Panc1 (cell line): ENCODE measurements around the gene ASAP2. TPM values are rescaled to one million over a fixed set of nuclear protein-coding genes. Genes with fewer than 3 reads are reported as not detected.

Experiments
- ATAC-seq: fragments of 200-7000 bp; cut with Tn5 transposase; 2 replicates; pipeline ENCODE4 v1.9.1; 2020; ENCODE audit warnings: mild to moderate bottlenecking, moderate library complexity
- BruUV-seq: library from RNA; stranded (reverse); fragments of 400-500 nt; replicated peaks from 2 replicates; lab custom pipeline; 2021; lab: Mats Ljungman, UMichigan
- CTCF ChIA-PET: fragments of 300-600 bp; sonication (Branson Sonifier 250); formaldehyde crosslinking; loops from one replicate; lab custom pipeline; 2022; ENCODE audit warnings: antibody characterized with exemption; lab: Charles Lee
- POLR2A ChIA-PET: fragments of 300-600 bp; sonication (Branson Sonifier 250); formaldehyde crosslinking; loops from one replicate; lab custom pipeline; 2022; ENCODE audit warnings: antibody characterized with exemption; lab: Charles Lee
- DNase-seq: peaks from one replicate; pipeline ENCODE4 v3.0.0-alpha.2; 2010; ENCODE audit warnings: low read depth, low spot score
- H3K27ac ChIP-seq: 2 replicates; pipeline ENCODE4 v1.5.1; 2011; ENCODE audit warnings: mild to moderate bottlenecking, low read length, inconsistent platforms
- H3K27me3 ChIP-seq: fragments of 200-500 bp; sonication (Bioruptor generic); 2 replicates; pipeline ENCODE4 v1.6.0; 2014; ENCODE audit warnings: low read length, inconsistent platforms; ENCODE audit not compliant: control insufficient read depth, insufficient read depth
- H3K36me3 ChIP-seq: fragments of 200-500 bp; sonication (Bioruptor generic); 2 replicates; pipeline ENCODE4 v1.5.1; 2014; ENCODE audit warnings: inconsistent platforms, mild to moderate bottlenecking, low read length, moderate library complexity; ENCODE audit not compliant: control insufficient read depth, insufficient read depth
- H3K4me1 ChIP-seq: 2 replicates; pipeline ENCODE4 v1.5.1; 2011; ENCODE audit warnings: inconsistent platforms, mild to moderate bottlenecking, low read length, moderate library complexity; ENCODE audit not compliant: control insufficient read depth, insufficient read depth
- H3K4me3 ChIP-seq, 2 experiments: 2 replicates each; pipeline ENCODE4 v1.5.1; 2011 to 2012; ENCODE audit warnings: low read depth in 2 of 2, low read length in 2 of 2, mild to moderate bottlenecking in 2 of 2, inconsistent platforms in 1 of 2, moderate library complexity in 1 of 2
- H3K9me3 ChIP-seq: fragments of 200-500 bp; sonication (Bioruptor generic); 2 replicates; pipeline ENCODE4 v1.5.1; 2014; ENCODE audit warnings: low read depth, mild to moderate bottlenecking, inconsistent platforms, low read length, moderate library complexity; ENCODE audit not compliant: control insufficient read depth, insufficient read depth
- CTCF ChIP-seq: fragments of 450-650 bp; IDR thresholded peaks from 2 replicates; pipeline ENCODE4 v1.5.1; 2017; ENCODE audit warnings: mild to moderate bottlenecking
- POLR2AphosphoS5 ChIP-seq: IDR thresholded peaks from 2 replicates; pipeline ENCODE4 v1.6.1; 2012; ENCODE audit warnings: mild to moderate bottlenecking, low read depth, low read length, moderate library complexity
- REST ChIP-seq, 2 experiments: IDR thresholded peaks; 2 replicates each; pipeline ENCODE4 v1.6.1; 2011 to 2012; ENCODE audit warnings: low read depth in 2 of 2, control low read depth in 1 of 2, low read length in 1 of 2, mild to moderate bottlenecking in 1 of 2, moderate library complexity in 1 of 2; ENCODE audit not compliant: insufficient read depth in 1 of 2
- SIN3A ChIP-seq: IDR thresholded peaks from 2 replicates; pipeline ENCODE4 v1.6.1; 2012; ENCODE audit warnings: low read depth, mild to moderate bottlenecking, low read length, moderate library complexity, borderline replicate concordance; ENCODE audit not compliant: insufficient read depth
- TCF7L2 ChIP-seq: IDR thresholded peaks from 2 replicates; pipeline ENCODE4 v1.6.1; 2011; ENCODE audit warnings: mild to moderate bottlenecking, low read depth, low read length, inconsistent platforms
- in situ Hi-C: cut with HindIII; loops from 2 replicates; pipeline ENCODE4 v1.10.0; 2016; ENCODE audit warnings: low sequenced_read_pairs, low pct_unique_long_range_greater_than_20kb
- intact Hi-C: fragments of 100-400 bp; cut with micrococcal nuclease; formaldehyde crosslinking; loops from one replicate; pipeline ENCODE4 v1.10.0; 2022; ENCODE audit not compliant: unreplicated experiment
- total RNA-seq: library from RNA; stranded (reverse); gene quantifications from one replicate; pipeline ENCODE4 v1.2.1, GENCODE V29; 2021; ENCODE audit not compliant: unreplicated experiment

ASAP2 gene
- total RNA-seq, 1 experiment from 2014 or later, result 107 TPM

GRCh38 chr2:9359463-9359862 lies 152.9 kb downstream of the ASAP2 start:
- Histone ChIP-seq H3K36me3 (peaks cover 41% of the 10 kb centered on the region), H3K4me3 (no peak overlapping the region), H3K27ac (no peak overlapping the region), H3K4me1 (no peaks in the 10 kb centered on the region), H3K9me3 (no peaks in the 10 kb centered on the region), H3K27me3 (no peaks in the 10 kb centered on the region)
- intact Hi-C loops (no loop called here), in situ Hi-C loops (no loop called here)
- DNase-seq, result no peak
- no peak for TF ChIP-seq CTCF
- TF ChIP-seq POLR2AphosphoS5, result no peak
- no peak for TF ChIP-seq SIN3A
- TF ChIP-seq TCF7L2, result no peak
- no peak for TF ChIP-seq REST (IDR thresholded peaks at IDR 0.05; ENCODE audit: insufficient read depth in 1 of 2, low read depth in 2 of 2, low read length in 1 of 2)
- ChIA-PET CTCF (no interaction called here), POLR2A (no interaction called here)
- ATAC-seq, result no peak
- no TSS peak for BruUV-seq

- TF ChIP-seq TCF7L2, result no peak
- DNase-seq, result no peak
- BruUV-seq, result no TSS peak
- in situ Hi-C loops, result no loop called here
- H3K4me1 ChIP-seq, result no peaks in the 10 kb centered on the region
- POLR2A ChIA-PET, result no interaction called here
- no peak for ATAC-seq
- no peaks in the 10 kb centered on the region for H3K27me3 ChIP-seq
- intact Hi-C loops, result no loop called here
- no peaks in the 10 kb centered on the region for H3K9me3 ChIP-seq
- no peak overlapping the region for H3K27ac ChIP-seq
- peaks cover 44% of the 10 kb centered on the region for H3K36me3 ChIP-seq
- no peak overlapping the region for H3K4me3 ChIP-seq
- CTCF ChIA-PET, result no interaction called here
Observed at GRCh38 chr2:9360110-9360509, 153.5 kb downstream of the ASAP2 start.

- in situ Hi-C loops, result no loop called here
- H3K9me3 ChIP-seq, result no peaks in the 10 kb centered on the region
- intact Hi-C loops, result no loop called here
- DNase-seq (no peak), ATAC-seq (no peak)
- CTCF ChIA-PET, result no interaction called here
- no TSS peak for BruUV-seq
- POLR2A ChIA-PET, result no interaction called here
- no peaks in the 10 kb centered on the region for H3K4me1 ChIP-seq
- no peaks in the 10 kb centered on the region for H3K27me3 ChIP-seq
- no peak overlapping the region for H3K4me3 ChIP-seq
- H3K36me3 ChIP-seq, result peaks cover 39% of the 10 kb centered on the region
- TF ChIP-seq TCF7L2 (no peak), REST (IDR thresholded peaks at IDR 0.05; ENCODE audit: insufficient read depth in 1 of 2, low read depth in 2 of 2, low read length in 1 of 2) (no peak)
- no peak overlapping the region for H3K27ac ChIP-seq
Observed at GRCh38 chr2:9360701-9361100, 154.1 kb downstream of the ASAP2 start.
